ENCODE data around the gene SASH1.

GRCh38 chr6:148367411-148368024 is 24.9 kb downstream of the SASH1 start:
- TF ChIP-seq GATA3 (IDR thresholded peaks at IDR 0.05; ENCODE audit: low read depth, low read length) (no peak), GATA2 (IDR thresholded peaks at IDR 0.05; ENCODE audit: low read depth, low read length) (no peak)

All from SH-SY5Y (cell line).